Neural cell (in vitro differentiated cells): ENCODE results near the gene C9orf72. TPM values are rescaled to one million over a fixed set of nuclear protein-coding genes. Genes with fewer than 3 reads are reported as not detected.

Experiments
- H2AFZ ChIP-seq: fragments of 200-600, 300-800 bp; sonication (generic), shearing (Covaris generic); 2 replicates; pipeline ENCODE4 v1.6.0; 2014; ENCODE audit warnings: low read depth, mild to moderate bottlenecking, antibody characterized with exemption, low read length, moderate library complexity
- H3F3A ChIP-seq: fragments of 200-600 bp; shearing (Covaris generic); 2 replicates; pipeline ENCODE4 v1.6.1; 2016; ENCODE audit warnings: mild to moderate bottlenecking, moderate library complexity, mixed read lengths, antibody characterized with exemption, low read length; ENCODE audit not compliant: insufficient read depth, poor library complexity, severe bottlenecking
- H3K27ac ChIP-seq: fragments of 200-600, 300-800 bp; sonication (generic), shearing (Covaris generic); 2 replicates; pipeline ENCODE4 v1.5.1; 2014; ENCODE audit warnings: mild to moderate bottlenecking, low read length, moderate library complexity
- H3K27me3 ChIP-seq: fragments of 300-800, 200-600 bp; sonication (generic), shearing (Covaris generic); 2 replicates; pipeline ENCODE4 v1.6.0; 2014; ENCODE audit warnings: mild to moderate bottlenecking, low read depth, low read length, moderate library complexity; ENCODE audit not compliant: insufficient read depth
- H3K36me3 ChIP-seq: fragments of 300-800, 200-600 bp; sonication (generic), shearing (Covaris generic); 2 replicates; pipeline ENCODE4 v1.5.1; 2014; ENCODE audit warnings: mild to moderate bottlenecking, antibody characterized with exemption, low read length, moderate library complexity; ENCODE audit not compliant: insufficient read depth
- H3K4me2 ChIP-seq: fragments of 300-800, 200-600 bp; sonication (generic), shearing (Covaris generic); 2 replicates; pipeline ENCODE4 v1.6.0; 2014; ENCODE audit warnings: mild to moderate bottlenecking, low read length
- H3K4me3 ChIP-seq: fragments of 300-800, 200-600 bp; sonication (generic), shearing (Covaris generic); 2 replicates; pipeline ENCODE4 v1.5.1; 2014; ENCODE audit warnings: mild to moderate bottlenecking, low read length, moderate library complexity
- H3K79me2 ChIP-seq: fragments of 200-600 bp; shearing (Covaris generic); replicated peaks from 2 replicates; pipeline ENCODE4 v1.6.0; 2014; ENCODE audit warnings: mild to moderate bottlenecking, low read length, moderate library complexity; ENCODE audit not compliant: insufficient read depth
- H3K9ac ChIP-seq: fragments of 300-800, 200-600 bp; sonication (generic), shearing (Covaris generic); 2 replicates; pipeline ENCODE4 v1.6.1; 2016; ENCODE audit warnings: mild to moderate bottlenecking, low read length, mixed read lengths
- H3K9me2 ChIP-seq: fragments of 200-600 bp; shearing (Covaris generic); 2 replicates; pipeline ENCODE4 v1.6.1; 2016; ENCODE audit warnings: mild to moderate bottlenecking, low read length, mixed read lengths; ENCODE audit not compliant: insufficient read depth
- H3K9me3 ChIP-seq: fragments of 200-600, 300-800 bp; sonication (generic), shearing (Covaris generic); 2 replicates; pipeline ENCODE4 v1.6.1; 2016; ENCODE audit warnings: mild to moderate bottlenecking, mixed run types, low read length, moderate library complexity, mixed read lengths
- H4K20me1 ChIP-seq: fragments of 200-600 bp; shearing (Covaris generic); 2 replicates; pipeline ENCODE4 v1.6.1; 2016; ENCODE audit warnings: mild to moderate bottlenecking, mixed run types; ENCODE audit not compliant: insufficient read depth
- CTCF ChIP-seq: fragments of 450-650 bp; IDR thresholded peaks from 2 replicates; pipeline ENCODE4 v1.5.1; 2014; ENCODE audit warnings: antibody characterized with exemption, mild to moderate bottlenecking, moderate library complexity; ENCODE audit not compliant: poor library complexity, severe bottlenecking
- EP300 ChIP-seq: fragments of 450-650 bp; conservative IDR thresholded peaks from 2 replicates; pipeline ENCODE4 v1.6.1; 2014; ENCODE audit warnings: antibody characterized with exemption, mild to moderate bottlenecking, moderate library complexity; ENCODE audit not compliant: poor library complexity, severe bottlenecking
- EZH2 ChIP-seq: fragments of 200-600, 300-800 bp; shearing (Covaris generic), sonication (generic); IDR thresholded peaks from 2 replicates; pipeline ENCODE4 v1.6.1; 2014; ENCODE audit warnings: antibody characterized with exemption, low read length, borderline replicate concordance, mild to moderate bottlenecking; ENCODE audit not compliant: insufficient read depth, poor library complexity, severe bottlenecking
- MXI1 ChIP-seq: fragments of 450-650 bp; conservative IDR thresholded peaks from 2 replicates; pipeline ENCODE4 v1.6.1; 2014; ENCODE audit warnings: antibody characterized with exemption, mild to moderate bottlenecking; ENCODE audit not compliant: poor library complexity, severe bottlenecking
- POLR2AphosphoS5 ChIP-seq: IDR thresholded peaks from 2 replicates; pipeline ENCODE4 v1.6.1; 2012
- RAD21 ChIP-seq: fragments of 450-650 bp; conservative IDR thresholded peaks from 2 replicates; pipeline ENCODE4 v1.6.1; 2014; ENCODE audit warnings: antibody characterized with exemption, mild to moderate bottlenecking, moderate library complexity
- REST ChIP-seq: IDR thresholded peaks from 2 replicates; pipeline ENCODE4 v1.6.1; 2012; ENCODE audit warnings: borderline replicate concordance
- SMC3 ChIP-seq: fragments of 450-650 bp; conservative IDR thresholded peaks from 2 replicates; pipeline ENCODE4 v1.6.1; 2014; ENCODE audit warnings: antibody characterized with exemption, mild to moderate bottlenecking, moderate library complexity; ENCODE audit not compliant: poor library complexity
- TAF1 ChIP-seq: IDR thresholded peaks from 2 replicates; pipeline ENCODE4 v1.6.1; 2012; ENCODE audit warnings: low read depth
- polyA plus RNA-seq: library from polyadenylated mRNA; depleted of rRNA; stranded (reverse); fragments of >200 nt; gene quantifications from 2 replicates; pipeline ENCODE4 v1.2.3, GENCODE V29; 2014

The C9orf72 gene
- polyA plus RNA-seq, 1 donor from 2014 or later: 166 TPM

DNA sequence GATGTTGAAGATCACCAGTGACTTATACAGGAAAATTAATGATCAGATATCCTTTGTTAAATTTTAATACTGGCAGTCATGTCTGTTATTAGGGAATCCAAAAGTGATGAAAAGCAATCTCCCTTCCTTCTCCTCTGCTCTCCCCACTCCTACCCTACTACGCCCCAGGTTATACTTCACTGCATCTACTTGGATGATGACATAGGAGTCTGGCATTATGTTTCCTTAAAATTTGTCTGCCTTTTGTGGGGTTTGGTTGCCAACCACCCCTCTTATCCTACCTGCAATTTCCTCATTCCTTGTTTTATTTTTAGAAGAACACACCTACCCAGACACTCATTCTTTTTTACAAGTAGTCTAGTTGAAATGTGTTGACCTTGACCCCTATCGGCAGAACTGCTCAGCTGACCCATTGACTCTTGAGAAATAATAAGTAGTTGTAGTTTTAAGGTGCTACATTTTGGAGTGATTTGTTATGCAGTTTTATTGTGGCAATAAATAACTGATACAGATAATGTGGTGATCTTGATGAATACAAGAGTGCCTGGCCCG is 38.5 kb downstream of the C9orf72 start:
- H3K27ac ChIP-seq: no peak overlapping the region

DNA sequence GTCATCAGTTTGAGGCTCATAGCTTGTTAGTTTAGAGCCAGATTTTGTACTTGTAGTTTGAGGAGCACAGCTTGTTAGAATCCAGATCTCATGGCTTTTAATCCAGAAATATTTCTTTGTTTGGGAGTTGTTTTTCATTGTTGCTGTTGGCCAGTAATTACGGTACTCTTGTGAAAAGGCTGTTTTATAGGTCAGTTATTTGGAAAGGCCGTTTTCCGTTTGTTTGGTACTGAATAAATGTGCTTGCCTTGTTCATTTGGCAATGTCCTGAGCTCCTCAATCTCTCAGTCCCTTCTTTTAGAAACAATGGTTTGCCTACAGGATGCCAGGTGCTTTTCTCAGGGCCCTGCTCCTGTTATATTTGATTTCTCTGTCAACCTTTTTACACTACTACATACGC is 39.1 kb downstream of the C9orf72 start:
- Histone ChIP-seq H3F3A (peaks cover 3% of the 10 kb centered on the region), H2AFZ (no peak overlapping the region), H3K9ac (no peak overlapping the region), H4K20me1 (no peaks in the 10 kb centered on the region), H3K9me3 (no peaks in the 10 kb centered on the region), H3K9me2 (no peaks in the 10 kb centered on the region), H3K27me3 (no peaks in the 10 kb centered on the region), H3K36me3 (peaks cover 10% of the 10 kb centered on the region), H3K79me2 (no peaks in the 10 kb centered on the region), H3K4me2 (no peak overlapping the region), H3K27ac (no peak overlapping the region), H3K4me3 (no peak overlapping the region)
- TF ChIP-seq EP300 (no peak), EZH2 (no peak), REST (no peak), CTCF (no peak), RAD21 (no peak), MXI1 (no peak), SMC3 (no peak), POLR2AphosphoS5 (no peak)

More for the DNA sequence above, 38.5 kb downstream of the C9orf72 start:
- H3K36me3 ChIP-seq: peaks cover 10% of the 10 kb centered on the region
- H3K9ac ChIP-seq: no peak overlapping the region
- no peak overlapping the region for H3K4me2 ChIP-seq
- H3K9me2 ChIP-seq: no peaks in the 10 kb centered on the region
- H3K79me2 ChIP-seq: no peaks in the 10 kb centered on the region
- TF ChIP-seq MXI1 (no peak), RAD21 (no peak), EP300 (no peak), TAF1 (no peak), SMC3 (no peak)
- no peak overlapping the region for H3K4me3 ChIP-seq
- H3K9me3 ChIP-seq: no peaks in the 10 kb centered on the region
- H2AFZ ChIP-seq: no peak overlapping the region
- no peaks in the 10 kb centered on the region for H4K20me1 ChIP-seq
- no peaks in the 10 kb centered on the region for H3K27me3 ChIP-seq
- peaks cover 3% of the 10 kb centered on the region for H3F3A ChIP-seq

- Histone ChIP-seq H3K79me2 (no peaks in the 10 kb centered on the region), H3K27ac (no peak overlapping the region), H2AFZ (no peak overlapping the region), H3K27me3 (peaks cover 7% of the 10 kb centered on the region), H3K9me2 (no peaks in the 10 kb centered on the region), H3K9ac (no peak overlapping the region), H3K36me3 (peaks cover 10% of the 10 kb centered on the region), H3F3A (peaks cover 3% of the 10 kb centered on the region), H3K9me3 (no peaks in the 10 kb centered on the region), H4K20me1 (no peaks in the 10 kb centered on the region), H3K4me2 (no peak overlapping the region), H3K4me3 (no peak overlapping the region)
- TF ChIP-seq REST: no peak
- TF ChIP-seq CTCF: no peak
- no peak for TF ChIP-seq MXI1
- no peak for TF ChIP-seq SMC3
- TF ChIP-seq EP300: no peak
- TF ChIP-seq TAF1: no peak
- TF ChIP-seq RAD21: no peak
- TF ChIP-seq EZH2: no peak
- TF ChIP-seq POLR2AphosphoS5: no peak
Measured at GRCh38 chr9:27533311-27533710, 40.0 kb downstream of the C9orf72 start.
